Liver (tissue), 3 donors: ENCODE measurements around the gene PCED1B.

Experiments used
- FOXA1 ChIP-seq: IDR thresholded peaks from 2 replicates; pipeline ENCODE4 v1.6.1; 2016; ENCODE audit warnings: antibody characterized with exemption
- FOXA2 ChIP-seq: IDR thresholded peaks from 2 replicates; pipeline ENCODE4 v1.6.1; 2016; ENCODE audit warnings: antibody characterized with exemption
- HNF4G ChIP-seq: IDR thresholded peaks from 2 replicates; pipeline ENCODE4 v1.6.1; 2016; ENCODE audit warnings: antibody characterized with exemption
- JUND ChIP-seq, 2 donors: IDR thresholded peaks; 2 replicates each; pipeline ENCODE4 v1.6.1; 2016; ENCODE audit warnings: antibody characterized with exemption in 2 of 2
- RAD21 ChIP-seq, 2 donors: IDR thresholded peaks; 2 replicates each; pipeline ENCODE4 v1.6.1; 2016; ENCODE audit warnings: antibody characterized with exemption in 2 of 2, mild to moderate bottlenecking in 2 of 2
- RXRA ChIP-seq, 2 donors: IDR thresholded peaks; 2 replicates each; pipeline ENCODE4 v1.6.1; 2017 to 2018; ENCODE audit warnings: antibody characterized with exemption in 2 of 2, mild to moderate bottlenecking in 1 of 2
- SP1 ChIP-seq: IDR thresholded peaks from 2 replicates; pipeline ENCODE4 v1.6.1; 2018; ENCODE audit warnings: antibody characterized with exemption, mild to moderate bottlenecking
- TAF1 ChIP-seq: conservative IDR thresholded peaks from 2 replicates; pipeline ENCODE4 v1.6.1; 2016; ENCODE audit warnings: antibody characterized with exemption, mild to moderate bottlenecking
- YY1 ChIP-seq: IDR thresholded peaks from 2 replicates; pipeline ENCODE4 v1.6.1; 2016; ENCODE audit warnings: antibody characterized with exemption, mild to moderate bottlenecking
- TF ChIP-seq, protein P1 (sequence below): fragments of 150-350 bp; IDR thresholded peaks from 2 replicates; pipeline ENCODE4 v1.5.1; 2017; ENCODE audit warnings: improper control_type of control experiment, low read depth, low read length; ENCODE audit not compliant: missing input control
- TF ChIP-seq, protein P2 (sequence below): IDR thresholded peaks from 2 replicates; pipeline ENCODE4 v1.6.1; 2016; ENCODE audit warnings: antibody characterized with exemption, mild to moderate bottlenecking
- TF ChIP-seq, protein P3 (sequence below): IDR thresholded peaks from 2 replicates; pipeline ENCODE4 v1.6.1; 2016; ENCODE audit warnings: antibody characterized with exemption
- donor health status: healthy.
- donor health status: healthy.

DNA sequence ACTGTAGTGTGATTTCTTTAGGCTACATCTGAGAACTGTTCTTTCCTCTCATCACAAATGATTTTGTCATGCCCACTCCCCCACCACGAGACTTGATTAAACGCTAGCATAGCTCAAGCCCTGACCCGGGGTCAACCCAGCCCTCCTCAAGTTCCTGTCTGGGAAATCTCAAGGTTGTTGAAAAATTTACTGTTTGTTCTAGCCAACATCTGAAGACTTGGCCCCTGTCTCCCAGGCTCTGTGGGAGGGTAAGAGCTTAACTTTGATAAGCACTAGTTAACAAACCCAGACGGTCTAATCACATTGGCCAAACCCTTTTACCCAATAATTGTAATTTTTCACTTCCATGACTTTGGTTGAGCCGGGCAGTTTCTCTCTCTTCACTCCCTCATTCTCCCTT lies 86.5 kb downstream of the PCED1B start:
- no peak for TF ChIP-seq RAD21 (IDR thresholded peaks at IDR 0.05)
- no peak for TF ChIP-seq SP1
- TF ChIP-seq, protein P1, sequence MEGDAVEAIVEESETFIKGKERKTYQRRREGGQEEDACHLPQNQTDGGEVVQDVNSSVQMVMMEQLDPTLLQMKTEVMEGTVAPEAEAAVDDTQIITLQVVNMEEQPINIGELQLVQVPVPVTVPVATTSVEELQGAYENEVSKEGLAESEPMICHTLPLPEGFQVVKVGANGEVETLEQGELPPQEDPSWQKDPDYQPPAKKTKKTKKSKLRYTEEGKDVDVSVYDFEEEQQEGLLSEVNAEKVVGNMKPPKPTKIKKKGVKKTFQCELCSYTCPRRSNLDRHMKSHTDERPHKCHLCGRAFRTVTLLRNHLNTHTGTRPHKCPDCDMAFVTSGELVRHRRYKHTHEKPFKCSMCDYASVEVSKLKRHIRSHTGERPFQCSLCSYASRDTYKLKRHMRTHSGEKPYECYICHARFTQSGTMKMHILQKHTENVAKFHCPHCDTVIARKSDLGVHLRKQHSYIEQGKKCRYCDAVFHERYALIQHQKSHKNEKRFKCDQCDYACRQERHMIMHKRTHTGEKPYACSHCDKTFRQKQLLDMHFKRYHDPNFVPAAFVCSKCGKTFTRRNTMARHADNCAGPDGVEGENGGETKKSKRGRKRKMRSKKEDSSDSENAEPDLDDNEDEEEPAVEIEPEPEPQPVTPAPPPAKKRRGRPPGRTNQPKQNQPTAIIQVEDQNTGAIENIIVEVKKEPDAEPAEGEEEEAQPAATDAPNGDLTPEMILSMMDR: no peak
- TF ChIP-seq FOXA1: no peak
- TF ChIP-seq, protein P2, sequence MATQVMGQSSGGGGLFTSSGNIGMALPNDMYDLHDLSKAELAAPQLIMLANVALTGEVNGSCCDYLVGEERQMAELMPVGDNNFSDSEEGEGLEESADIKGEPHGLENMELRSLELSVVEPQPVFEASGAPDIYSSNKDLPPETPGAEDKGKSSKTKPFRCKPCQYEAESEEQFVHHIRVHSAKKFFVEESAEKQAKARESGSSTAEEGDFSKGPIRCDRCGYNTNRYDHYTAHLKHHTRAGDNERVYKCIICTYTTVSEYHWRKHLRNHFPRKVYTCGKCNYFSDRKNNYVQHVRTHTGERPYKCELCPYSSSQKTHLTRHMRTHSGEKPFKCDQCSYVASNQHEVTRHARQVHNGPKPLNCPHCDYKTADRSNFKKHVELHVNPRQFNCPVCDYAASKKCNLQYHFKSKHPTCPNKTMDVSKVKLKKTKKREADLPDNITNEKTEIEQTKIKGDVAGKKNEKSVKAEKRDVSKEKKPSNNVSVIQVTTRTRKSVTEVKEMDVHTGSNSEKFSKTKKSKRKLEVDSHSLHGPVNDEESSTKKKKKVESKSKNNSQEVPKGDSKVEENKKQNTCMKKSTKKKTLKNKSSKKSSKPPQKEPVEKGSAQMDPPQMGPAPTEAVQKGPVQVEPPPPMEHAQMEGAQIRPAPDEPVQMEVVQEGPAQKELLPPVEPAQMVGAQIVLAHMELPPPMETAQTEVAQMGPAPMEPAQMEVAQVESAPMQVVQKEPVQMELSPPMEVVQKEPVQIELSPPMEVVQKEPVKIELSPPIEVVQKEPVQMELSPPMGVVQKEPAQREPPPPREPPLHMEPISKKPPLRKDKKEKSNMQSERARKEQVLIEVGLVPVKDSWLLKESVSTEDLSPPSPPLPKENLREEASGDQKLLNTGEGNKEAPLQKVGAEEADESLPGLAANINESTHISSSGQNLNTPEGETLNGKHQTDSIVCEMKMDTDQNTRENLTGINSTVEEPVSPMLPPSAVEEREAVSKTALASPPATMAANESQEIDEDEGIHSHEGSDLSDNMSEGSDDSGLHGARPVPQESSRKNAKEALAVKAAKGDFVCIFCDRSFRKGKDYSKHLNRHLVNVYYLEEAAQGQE: no peak
- TF ChIP-seq FOXA2: no peak
- TF ChIP-seq, protein P3, sequence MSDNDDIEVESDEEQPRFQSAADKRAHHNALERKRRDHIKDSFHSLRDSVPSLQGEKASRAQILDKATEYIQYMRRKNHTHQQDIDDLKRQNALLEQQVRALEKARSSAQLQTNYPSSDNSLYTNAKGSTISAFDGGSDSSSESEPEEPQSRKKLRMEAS: no peak
- TF ChIP-seq YY1: no peak
- TF ChIP-seq RXRA (IDR thresholded peaks at IDR 0.05): no peak
- no peak for TF ChIP-seq TAF1
- no peak for TF ChIP-seq HNF4G
- no peak for TF ChIP-seq JUND (IDR thresholded peaks at IDR 0.05)
